GM21447 (cell line): ENCODE results near the gene SYCP3.
"Not testable (repeated sequence)": the region's sequence is repeated elsewhere in the genome, so short reads cannot be mapped to it uniquely, and the experiment has no call there.

Experiments
- ATAC-seq: cut with Tn5 transposase; IDR thresholded peaks from one replicate; pipeline ENCODE4 v1.9.1; 2021; ENCODE audit not compliant: unreplicated experiment

SYCP3 gene

DNA sequence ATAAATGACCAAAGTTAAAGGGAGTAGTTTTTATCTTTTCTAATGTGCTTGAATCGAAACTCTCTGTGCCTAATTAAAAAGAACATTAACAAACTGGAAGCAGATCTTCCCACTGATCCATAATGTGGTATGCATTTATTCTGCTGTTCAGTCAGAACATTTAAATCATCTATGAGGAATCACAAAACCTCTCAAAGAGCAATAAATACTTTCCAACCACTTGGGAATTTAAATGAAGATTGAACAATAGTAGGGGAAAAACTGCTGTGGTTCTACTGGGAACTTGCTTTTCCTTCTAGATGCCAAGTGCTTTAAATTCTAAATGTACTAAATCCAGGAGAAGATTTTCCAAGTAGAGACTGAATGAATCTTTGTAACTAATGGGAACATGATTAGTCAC is 54.2 kb downstream of the SYCP3 start:
- ATAC-seq = no peak

DNA sequence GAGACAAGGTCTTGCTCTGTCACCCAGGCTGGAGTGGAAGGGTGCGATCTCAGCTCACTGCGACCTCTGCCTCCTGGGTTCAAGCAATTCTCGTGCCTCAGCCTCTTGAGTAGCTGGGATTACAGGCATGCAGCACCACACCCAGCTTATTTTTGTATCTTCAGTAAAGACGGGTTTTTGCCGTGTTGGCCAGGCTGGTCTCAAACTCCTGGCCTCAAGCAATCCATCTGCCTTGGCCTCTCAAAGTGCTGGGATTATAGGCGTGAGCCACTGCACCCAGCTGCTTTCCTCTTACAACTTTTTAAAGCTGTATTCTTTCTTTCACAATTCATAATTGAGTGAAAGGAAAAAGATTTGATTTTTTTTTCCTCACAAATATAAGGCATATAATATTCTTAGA is 57.6 kb downstream of the SYCP3 start:
- ATAC-seq = not testable (repeated sequence)

DNA sequence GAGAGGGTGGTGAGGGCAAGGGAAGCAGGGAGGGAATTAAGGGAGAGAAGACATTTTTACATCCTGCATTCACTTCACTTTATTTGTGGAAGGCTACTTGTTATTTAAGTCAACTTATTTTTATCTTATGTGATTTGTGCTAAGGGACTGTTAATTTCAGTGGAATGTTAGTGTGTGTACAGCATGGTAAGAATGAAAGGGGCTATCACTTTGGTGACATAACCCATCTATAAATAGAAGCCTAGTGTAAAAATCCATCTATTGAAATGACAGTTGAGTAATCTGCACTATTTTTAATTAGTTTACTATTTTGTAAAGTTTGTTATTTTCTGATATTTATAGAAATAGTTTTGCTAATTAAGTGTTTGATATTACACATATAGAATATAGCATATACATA is 58.6 kb downstream of the SYCP3 start:
- ATAC-seq = no peak

GRCh38 chr12:101680240-101680639 is 59.0 kb downstream of the SYCP3 start:
- no peak for ATAC-seq
